ENCODE measurements around the gene PLEKHA8.

PLEKHA8 gene

GRCh38 chr7:30177965-30178364 is 149.8 kb downstream of the PLEKHA8 start:
- no peak for DNase-seq (ENCODE audit: low spot score)
- POLR2A ChIA-PET (ENCODE audit: low non-redundant PET) = no interaction called here
- no peak for TF ChIP-seq CTCF (conservative IDR thresholded peaks at IDR 0.05; ENCODE audit: low read depth)
- H3K27ac ChIP-seq = no peak overlapping the region
- CTCF ChIA-PET = no interaction called here

GRCh38 chr7:30178748-30179436 is 150.7 kb downstream of the PLEKHA8 start:
- POLR2A ChIA-PET (ENCODE audit: low non-redundant PET) = no interaction called here
- no peak for TF ChIP-seq CTCF (conservative IDR thresholded peaks at IDR 0.05; ENCODE audit: low read depth)
- CTCF ChIA-PET = no interaction called here
- no peak overlapping the region for H3K27ac ChIP-seq
- no peak for DNase-seq (ENCODE audit: low spot score)
